ENCODE data around the gene SGSM1. TPM values are rescaled to one million over a fixed set of nuclear protein-coding genes. Genes with fewer than 3 reads are reported as not detected.
"Not testable (repeated sequence)": the region's sequence is repeated elsewhere in the genome, so short reads cannot be mapped to it uniquely, and the experiment has no call there.

Gene SGSM1
- total RNA-seq, 2 experiments from 2014 or later, result not detected

DNA sequence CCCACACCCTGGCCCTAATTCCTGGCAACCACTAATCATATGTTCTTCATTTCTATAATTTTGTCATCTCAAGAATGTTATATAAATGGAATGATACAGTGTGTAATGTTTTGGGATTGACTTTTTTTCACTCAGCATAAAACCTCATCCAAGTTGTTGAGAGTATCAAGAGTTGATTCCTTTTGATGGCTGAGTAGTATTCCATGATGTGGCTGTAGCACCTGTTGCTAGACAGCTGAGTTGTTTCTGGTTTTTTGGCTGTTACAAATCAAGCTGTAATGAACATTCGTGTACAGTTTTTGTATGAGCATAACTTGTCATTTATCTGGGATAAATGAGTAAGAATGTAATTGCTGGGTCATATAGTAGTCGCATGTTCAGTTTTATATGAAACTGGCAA, 81.2 kb downstream of the SGSM1 start:
- Mint-ChIP-seq H3K4me3 (no peak overlapping the region), H3K27me3 (ENCODE audit: low read depth) (no peaks in the 10 kb centered on the region), H3K9me3 (ENCODE audit: insufficient read depth) (no peaks in the 10 kb centered on the region), H3K36me3 (ENCODE audit: low read depth) (no peaks in the 10 kb centered on the region), H3K27ac (no peak overlapping the region), H3K4me1 (ENCODE audit: low read depth) (no peaks in the 10 kb centered on the region)
- DNase-seq (no peak), ATAC-seq (no peak)
- ChIA-PET POLR2A (no interaction called here), CTCF (no interaction called here)

DNA sequence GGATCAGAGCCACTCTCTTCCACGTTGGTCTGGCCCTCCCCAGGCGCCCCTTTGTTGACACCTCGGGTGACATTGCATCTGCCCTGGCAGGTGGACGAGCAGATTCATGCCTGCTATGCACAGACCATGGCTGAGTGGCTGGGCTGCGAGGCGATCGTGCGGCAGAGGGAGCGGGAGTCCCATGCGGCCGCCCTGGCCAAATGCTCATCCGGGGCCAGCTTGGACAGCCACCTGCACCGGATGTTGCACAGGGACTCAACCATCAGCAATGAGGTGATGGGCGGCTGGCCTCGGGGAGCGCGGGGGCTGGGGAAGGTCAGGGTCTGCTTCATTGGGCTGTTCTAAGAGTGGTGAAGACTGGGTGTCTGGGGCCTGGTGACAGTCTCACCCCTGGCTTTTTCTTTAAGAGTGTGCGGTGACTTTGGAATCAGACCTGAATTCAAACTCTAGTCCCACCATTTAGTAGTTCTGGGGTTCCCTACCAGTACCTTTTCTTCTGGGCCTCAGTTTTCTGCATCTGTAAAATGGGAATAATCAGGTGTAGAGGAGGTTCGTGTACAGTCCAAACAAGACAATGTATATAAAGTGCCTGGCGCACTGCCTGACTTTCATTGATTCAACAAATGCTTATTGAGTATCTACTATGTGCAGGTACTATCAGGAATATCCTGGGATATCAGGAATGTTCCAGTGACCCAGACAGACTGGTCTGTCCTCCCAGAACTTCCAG, 87.5 kb downstream of the SGSM1 start:
- Mint-ChIP-seq H3K36me3 (ENCODE audit: low read depth) (no peaks in the 10 kb centered on the region), H3K27me3 (ENCODE audit: low read depth) (no peaks in the 10 kb centered on the region), H3K9me3 (ENCODE audit: insufficient read depth) (no peaks in the 10 kb centered on the region), H3K4me3 (no peak overlapping the region), H3K27ac (no peak overlapping the region), H3K4me1 (ENCODE audit: low read depth) (no peaks in the 10 kb centered on the region)
- DNase-seq (no peak), ATAC-seq (no peak)
- ChIA-PET CTCF (no interaction called here), POLR2A (no interaction called here)

DNA sequence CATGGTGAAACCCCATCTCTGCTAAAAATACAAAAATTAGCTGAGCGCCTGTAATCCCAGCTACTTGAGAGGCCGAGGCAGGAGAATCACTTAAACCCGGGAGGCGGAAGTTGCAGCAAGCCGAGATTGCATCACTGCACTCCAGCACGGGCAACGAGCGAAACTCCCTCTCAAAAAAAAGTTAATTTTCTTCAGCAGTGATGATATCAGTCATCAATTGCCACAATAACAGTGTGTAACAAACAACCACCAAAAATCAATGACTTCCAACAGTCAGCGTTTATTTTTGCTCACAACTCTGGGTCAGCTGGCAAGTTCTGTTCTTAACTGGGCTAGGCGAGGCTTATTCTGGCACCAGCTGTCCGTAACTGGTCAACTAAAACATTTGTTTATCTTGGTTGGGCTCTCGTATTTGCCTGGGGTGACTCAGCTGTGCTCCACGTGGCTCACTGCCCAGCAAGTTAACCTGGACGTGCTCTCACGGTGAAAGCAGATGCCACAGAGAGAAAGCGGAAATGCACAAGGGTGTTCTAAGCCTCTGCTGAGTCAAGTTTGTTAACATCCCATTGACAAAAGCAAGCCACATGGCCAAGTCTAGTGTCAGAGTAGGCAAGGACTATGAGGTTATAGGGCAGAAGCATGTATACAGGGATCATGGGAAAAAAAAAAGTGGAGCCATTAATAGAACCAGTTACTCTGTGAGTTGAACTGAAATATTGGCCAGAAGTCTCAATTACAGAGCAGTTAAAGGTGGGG, 88.4 kb downstream of the SGSM1 start:
- Mint-ChIP-seq H3K36me3 (ENCODE audit: low read depth) (no peaks in the 10 kb centered on the region), H3K27ac (no peak overlapping the region), H3K4me1 (ENCODE audit: low read depth) (no peaks in the 10 kb centered on the region), H3K4me3 (no peak overlapping the region), H3K27me3 (ENCODE audit: low read depth) (no peaks in the 10 kb centered on the region), H3K9me3 (ENCODE audit: insufficient read depth) (no peaks in the 10 kb centered on the region)
- CTCF ChIA-PET, result no interaction called here
- no peak for DNase-seq
- POLR2A ChIA-PET, result no interaction called here
- no peak for ATAC-seq

DNA sequence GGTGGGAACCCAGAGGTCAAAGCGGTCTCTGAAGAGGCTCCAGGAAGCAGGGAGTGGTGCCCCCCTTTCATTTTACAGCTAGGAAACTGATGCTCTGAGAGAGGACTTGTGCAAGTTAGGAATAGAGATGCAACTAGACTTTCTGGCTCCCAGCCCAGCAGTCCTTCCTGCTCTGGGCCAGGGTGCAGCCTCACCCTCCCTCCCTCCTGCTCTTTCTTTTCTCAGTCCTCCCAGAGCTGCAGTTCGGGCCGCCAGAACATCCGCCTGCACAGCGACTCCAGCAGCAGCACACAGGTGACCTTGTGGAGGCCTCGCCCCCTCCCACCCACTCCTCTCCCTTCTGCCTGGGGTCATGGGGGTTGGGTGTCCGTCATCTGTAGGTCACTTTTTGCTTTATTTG, 89.0 kb downstream of the SGSM1 start:
- Mint-ChIP-seq H3K4me3 (no peak overlapping the region), H3K27me3 (ENCODE audit: low read depth) (no peaks in the 10 kb centered on the region), H3K27ac (no peak overlapping the region), H3K9me3 (ENCODE audit: insufficient read depth) (no peaks in the 10 kb centered on the region), H3K4me1 (ENCODE audit: low read depth) (no peaks in the 10 kb centered on the region), H3K36me3 (ENCODE audit: low read depth) (no peaks in the 10 kb centered on the region)
- POLR2A ChIA-PET, result no interaction called here
- ATAC-seq (no peak), DNase-seq (no peak)
- CTCF ChIA-PET, result no interaction called here

DNA sequence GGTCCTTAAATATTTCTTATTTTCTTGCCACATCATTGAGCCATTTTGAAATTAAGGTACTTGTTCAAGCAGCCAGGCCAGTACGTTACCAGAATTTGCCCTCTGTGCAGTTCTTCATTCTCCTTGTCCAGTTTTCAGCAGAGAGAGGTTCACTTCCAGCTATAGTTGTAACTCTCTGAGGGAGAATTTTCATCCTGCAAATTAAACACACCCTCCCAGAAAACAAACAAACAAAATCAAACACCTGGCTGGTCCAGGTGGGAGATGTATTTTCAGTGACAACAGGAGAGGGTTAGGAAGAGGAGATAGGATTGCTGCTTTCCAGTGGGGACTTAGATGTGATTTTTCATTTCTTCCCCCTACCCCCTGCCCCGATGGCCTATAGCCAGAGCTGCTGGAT, 95.4 kb downstream of the SGSM1 start:
- Mint-ChIP-seq H3K4me3 (no peak overlapping the region), H3K36me3 (ENCODE audit: low read depth) (peaks cover 6% of the 10 kb centered on the region), H3K9me3 (ENCODE audit: insufficient read depth) (peaks cover 7% of the 10 kb centered on the region), H3K27me3 (ENCODE audit: low read depth) (no peaks in the 10 kb centered on the region), H3K4me1 (ENCODE audit: low read depth) (no peaks in the 10 kb centered on the region), H3K27ac (no peak overlapping the region)
- CTCF ChIA-PET, result no interaction called here
- ATAC-seq, result no peak
- POLR2A ChIA-PET, result no interaction called here
- no peak for DNase-seq

DNA sequence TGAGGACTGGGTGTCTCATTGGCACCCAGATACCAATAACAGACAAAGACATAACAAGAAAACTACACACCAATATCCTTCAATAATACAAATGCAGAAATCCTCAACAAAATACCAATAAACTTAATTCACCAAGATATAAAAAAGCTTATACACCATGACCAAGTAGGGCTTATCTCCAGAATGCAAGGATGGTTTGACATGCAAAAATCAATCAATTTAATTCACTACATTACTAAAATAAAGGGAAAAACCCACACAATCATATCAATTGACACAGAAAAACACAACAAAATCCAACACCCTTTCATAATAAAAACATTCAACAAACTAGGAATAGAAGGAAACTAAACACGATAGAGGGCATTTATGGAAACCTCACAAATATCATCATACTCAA, 99.9 kb downstream of the SGSM1 start:
- Mint-ChIP-seq H3K27ac (no peak overlapping the region), H3K9me3 (ENCODE audit: insufficient read depth) (peaks cover 7% of the 10 kb centered on the region), H3K27me3 (ENCODE audit: low read depth) (no peaks in the 10 kb centered on the region), H3K4me1 (ENCODE audit: low read depth) (no peaks in the 10 kb centered on the region), H3K36me3 (ENCODE audit: low read depth) (peaks cover 6% of the 10 kb centered on the region), H3K4me3 (no peak overlapping the region)
- POLR2A ChIA-PET, result no interaction called here
- no peak for DNase-seq
- CTCF ChIA-PET, result no interaction called here
- ATAC-seq, result no peak

DNA sequence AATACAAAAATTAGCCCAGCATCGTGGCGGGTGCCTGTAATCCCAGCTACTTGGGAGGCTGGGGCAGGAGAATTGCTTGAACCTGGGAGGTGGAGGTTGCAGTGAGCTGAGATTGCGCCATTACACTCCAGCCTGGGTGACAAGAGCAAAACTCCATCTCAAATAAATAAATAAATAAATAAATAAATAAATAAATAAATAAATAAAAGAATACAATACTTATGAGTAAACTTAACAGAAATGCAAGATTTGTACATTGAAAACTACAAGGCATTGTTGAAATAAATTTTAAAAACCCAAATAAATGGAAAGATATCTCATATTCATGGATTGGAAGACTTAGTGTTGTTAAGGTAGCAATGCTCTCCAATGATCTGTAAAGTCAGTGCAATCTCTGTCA, 101.1 kb downstream of the SGSM1 start:
- DNase-seq; H3K27me3 Mint-ChIP-seq (ENCODE audit: low read depth); H3K36me3 Mint-ChIP-seq (ENCODE audit: low read depth); ATAC-seq; H3K4me1 Mint-ChIP-seq (ENCODE audit: low read depth); H3K27ac Mint-ChIP-seq; H3K9me3 Mint-ChIP-seq (ENCODE audit: insufficient read depth); POLR2A ChIA-PET; CTCF ChIA-PET; H3K4me3 Mint-ChIP-seq: not testable (repeated sequence)

DNA sequence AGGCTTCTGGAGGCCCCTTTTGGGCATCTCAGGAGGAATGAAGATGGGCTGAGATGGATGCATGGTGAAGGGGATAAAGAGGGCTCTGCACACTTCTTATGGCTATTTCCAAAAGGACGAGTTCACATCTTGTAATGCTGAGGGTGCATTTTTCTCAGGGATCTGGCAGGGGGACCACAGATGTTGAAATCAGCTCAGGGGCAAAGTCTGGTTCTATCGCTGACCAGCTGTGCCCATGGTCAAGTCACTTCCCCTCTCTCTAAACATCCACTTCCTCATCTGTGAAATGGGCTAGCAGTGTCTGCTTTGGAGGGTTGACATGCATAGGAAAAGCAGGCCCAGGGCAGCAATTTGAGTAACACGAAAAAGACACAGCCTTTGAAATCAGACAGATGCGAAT, 114.0 kb downstream of the SGSM1 start:
- Mint-ChIP-seq H3K4me3 (no peak overlapping the region), H3K36me3 (ENCODE audit: low read depth) (no peaks in the 10 kb centered on the region), H3K27me3 (ENCODE audit: low read depth) (no peaks in the 10 kb centered on the region), H3K4me1 (ENCODE audit: low read depth) (no peaks in the 10 kb centered on the region), H3K27ac (no peak overlapping the region), H3K9me3 (ENCODE audit: insufficient read depth) (no peaks in the 10 kb centered on the region)
- POLR2A ChIA-PET, result no interaction called here
- ATAC-seq (no peak), DNase-seq (no peak)
- CTCF ChIA-PET, result no interaction called here

DNA sequence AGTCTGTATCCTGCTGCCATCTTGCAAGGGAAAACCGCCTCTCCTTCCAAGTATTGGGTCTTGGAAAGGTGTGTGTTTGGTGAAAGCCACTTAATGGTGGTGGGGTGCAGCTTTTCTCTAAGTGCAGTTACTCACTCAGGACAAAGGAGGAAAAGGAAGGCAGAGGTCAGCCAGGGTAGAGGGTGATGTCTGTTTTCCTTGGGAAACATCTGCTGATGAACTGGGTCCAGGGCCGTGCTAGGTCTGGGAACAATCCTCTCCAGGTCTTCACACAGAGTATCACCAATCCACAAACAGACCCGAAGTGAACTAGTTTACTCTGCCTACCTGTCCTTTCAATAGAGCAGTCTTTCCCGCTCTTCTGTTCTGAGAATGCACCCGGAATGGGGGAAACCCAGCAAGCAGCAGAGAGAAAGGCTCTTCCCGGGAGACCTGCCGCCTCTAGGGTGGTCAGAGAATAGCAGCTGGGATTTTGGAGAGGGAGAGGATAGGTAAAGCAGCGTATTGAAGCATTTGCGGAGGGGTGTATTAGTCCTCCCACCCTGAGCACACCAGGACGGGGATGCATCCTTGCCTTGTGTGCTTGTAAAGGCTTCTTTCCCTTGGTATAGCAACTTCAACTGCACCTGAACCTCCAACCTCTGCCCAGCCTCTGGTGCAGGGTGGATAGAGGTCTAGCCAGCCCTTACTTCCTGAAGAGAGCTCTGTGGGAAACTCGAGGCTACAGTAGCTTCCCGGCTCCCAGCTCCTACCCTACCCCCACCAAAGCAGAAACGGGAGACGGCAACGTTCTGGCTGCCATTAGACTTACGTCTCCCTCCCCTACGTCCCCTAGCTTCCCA, 119.8 kb downstream of the SGSM1 start:
- ChIA-PET CTCF (no interaction called here), POLR2A (no interaction called here)
- ATAC-seq, result no peak
- Mint-ChIP-seq H3K4me3 (no peak overlapping the region), H3K27me3 (ENCODE audit: low read depth) (peaks cover 12% of the 10 kb centered on the region), H3K36me3 (ENCODE audit: low read depth) (no peaks in the 10 kb centered on the region), H3K27ac (no peak overlapping the region), H3K4me1 (ENCODE audit: low read depth) (no peaks in the 10 kb centered on the region), H3K9me3 (ENCODE audit: insufficient read depth) (no peaks in the 10 kb centered on the region)
- no peak for DNase-seq

DNA sequence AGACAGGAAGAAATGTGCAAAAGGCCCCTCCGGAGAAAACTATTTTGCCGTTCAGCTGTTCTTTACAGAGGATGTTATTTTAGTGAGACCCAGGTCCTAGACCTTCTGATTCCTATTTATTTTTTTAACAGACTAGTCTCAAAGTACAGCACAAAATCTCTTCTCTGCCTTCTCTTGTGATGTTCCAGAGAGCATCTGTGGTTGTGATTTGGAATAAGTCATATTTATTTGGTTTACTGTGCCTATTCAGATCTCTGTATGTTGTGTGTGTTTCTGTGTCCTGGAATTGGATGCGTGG, 120.4 kb downstream of the SGSM1 start:
- ChIA-PET CTCF (interaction anchor here (1.1 kb wide), 1 partner anchor 12 kb away, joined by 3 read pairs; no protein-coding TSS in a partner anchor), POLR2A (no interaction called here)
- ATAC-seq (no peak), DNase-seq (no peak)
- Mint-ChIP-seq H3K36me3 (ENCODE audit: low read depth) (no peaks in the 10 kb centered on the region), H3K27me3 (ENCODE audit: low read depth) (peaks cover 16% of the 10 kb centered on the region), H3K4me3 (no peak overlapping the region), H3K9me3 (ENCODE audit: insufficient read depth) (no peaks in the 10 kb centered on the region), H3K4me1 (ENCODE audit: low read depth) (no peaks in the 10 kb centered on the region), H3K27ac (no peak overlapping the region)

DNA sequence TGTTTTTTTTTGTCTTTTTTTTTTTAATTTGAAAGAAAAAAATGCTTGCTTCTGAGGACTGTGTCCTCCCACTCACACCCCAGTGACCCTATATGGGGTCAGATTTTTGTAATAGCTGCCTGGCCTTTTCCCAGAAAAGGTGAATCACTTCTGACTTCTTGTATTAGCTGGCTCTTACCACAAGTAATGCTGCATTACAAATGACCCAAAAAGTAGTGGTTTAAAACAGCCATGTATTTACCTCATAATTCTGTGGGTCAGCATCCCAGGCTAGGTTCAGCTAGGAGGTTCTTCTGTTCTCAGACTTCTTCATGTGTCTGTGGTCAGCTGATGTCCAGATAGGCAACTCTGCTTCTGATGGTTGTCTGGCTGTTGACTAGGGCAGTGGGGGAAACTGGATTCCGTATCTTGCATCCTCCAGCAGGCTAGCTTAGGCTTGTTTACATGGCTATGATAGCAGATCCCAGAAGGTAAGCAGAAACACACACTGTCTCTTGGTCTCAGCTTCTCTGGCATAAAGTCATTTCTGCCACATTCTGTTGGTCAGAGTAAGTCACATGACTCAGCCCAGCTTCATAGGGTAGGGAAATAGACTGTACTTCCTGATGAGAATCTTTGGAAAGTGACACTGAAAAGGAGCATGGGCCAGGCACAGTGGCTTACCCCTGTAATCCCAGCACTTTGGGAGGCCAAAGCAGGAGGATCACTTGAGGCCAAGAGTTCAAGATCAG, 121.0 kb downstream of the SGSM1 start:
- DNase-seq (no peak), ATAC-seq (no peak)
- Mint-ChIP-seq H3K4me3 (no peak overlapping the region), H3K27me3 (ENCODE audit: low read depth) (peaks cover 22% of the 10 kb centered on the region), H3K27ac (no peak overlapping the region), H3K9me3 (ENCODE audit: insufficient read depth) (no peaks in the 10 kb centered on the region), H3K4me1 (ENCODE audit: low read depth) (no peaks in the 10 kb centered on the region), H3K36me3 (ENCODE audit: low read depth) (no peaks in the 10 kb centered on the region)
- POLR2A ChIA-PET, result no interaction called here
- CTCF ChIA-PET, result interaction anchor here (1.1 kb wide), 1 partner anchor 11 kb away, joined by 3 read pairs; no protein-coding TSS in a partner anchor

DNA sequence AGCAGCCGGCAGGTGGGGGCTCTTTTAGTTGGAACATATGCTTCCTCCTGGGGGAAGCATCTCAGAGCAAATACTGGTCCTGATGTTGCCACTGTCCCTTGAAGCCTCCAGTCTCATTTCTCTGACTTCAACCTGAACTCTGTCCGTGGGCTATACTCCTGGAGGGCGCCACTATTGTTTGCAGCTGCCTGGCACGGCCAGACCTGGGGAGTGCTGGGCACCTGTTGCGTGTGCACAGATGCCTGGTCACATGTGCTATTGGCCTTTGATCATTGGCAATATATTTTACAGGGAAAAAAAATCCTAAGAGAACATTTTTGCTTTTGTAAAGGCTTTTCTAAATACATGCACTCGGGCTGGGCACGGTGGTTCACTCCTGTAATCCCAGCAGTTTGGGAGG, 122.3 kb downstream of the SGSM1 start:
- no peak overlapping the region for H3K4me3 Mint-ChIP-seq
- no peaks in the 10 kb centered on the region for H3K36me3 Mint-ChIP-seq (ENCODE audit: low read depth)
- no peak overlapping the region for H3K27ac Mint-ChIP-seq
- DNase-seq (no peak), ATAC-seq (no peak)
- no peaks in the 10 kb centered on the region for H3K9me3 Mint-ChIP-seq (ENCODE audit: insufficient read depth)
- H3K4me1 Mint-ChIP-seq (ENCODE audit: low read depth), result no peaks in the 10 kb centered on the region
- CTCF ChIA-PET, result no interaction called here
- peaks cover 23% of the 10 kb centered on the region for H3K27me3 Mint-ChIP-seq (ENCODE audit: low read depth)
- POLR2A ChIA-PET, result no interaction called here

All from activated CD8-positive, alpha-beta T cell treated with anti-CD3 and anti-CD28 coated beads, Interleukin-2, amount 10 ng/mL, durations not matched to agents 7 days and 5 days (primary cell).